GM18502 (cell line): Measurements from ENCODE around the gene TBP.
A peak's percentile ranks its signal among the peaks of the same experiment; 100 is the strongest.
"Not testable (repeated sequence)": the region's sequence is repeated elsewhere in the genome, so short reads cannot be mapped to it uniquely, and the experiment has no call there.

Experiments
- ATAC-seq: cut with Tn5 transposase; IDR thresholded peaks from one replicate; pipeline ENCODE4 v1.9.1; 2021; ENCODE audit warnings: mild to moderate bottlenecking; ENCODE audit not compliant: unreplicated experiment, poor library complexity

TBP gene

DNA sequence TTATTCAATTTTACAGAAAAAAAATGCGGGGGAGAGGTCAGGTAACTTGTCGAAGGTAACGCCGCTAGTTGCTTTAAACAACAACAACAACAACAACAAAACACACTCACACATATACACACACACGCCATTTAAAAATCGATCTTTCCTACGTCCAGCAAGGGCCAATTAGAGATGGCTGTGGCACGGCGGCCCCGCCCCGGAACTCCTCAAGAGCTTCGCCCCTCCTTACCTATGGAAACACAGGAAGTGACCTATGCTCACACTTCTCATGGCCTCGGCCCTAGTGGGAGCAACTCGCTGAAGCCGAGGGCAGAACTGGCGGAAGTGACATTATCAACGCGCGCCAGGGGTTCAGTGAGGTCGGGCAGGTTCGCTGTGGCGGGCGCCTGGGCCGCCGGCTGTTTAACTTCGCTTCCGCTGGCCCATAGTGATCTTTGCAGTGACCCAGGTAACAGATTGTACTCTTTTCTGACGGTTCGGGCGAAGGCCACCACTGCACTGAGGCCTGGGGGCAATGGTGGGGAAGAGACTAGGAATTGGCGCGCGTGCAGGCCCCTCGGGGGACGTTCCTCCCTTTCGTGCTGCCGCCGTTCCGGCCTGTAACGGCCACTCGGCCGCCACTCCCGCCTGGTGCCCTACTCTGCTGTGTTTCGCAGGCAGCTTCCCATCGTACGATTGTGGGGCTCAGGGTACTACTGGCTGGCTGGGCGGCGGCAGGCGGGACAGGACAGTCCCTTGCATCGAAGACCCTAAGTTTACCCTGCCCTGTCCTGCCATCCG is at the start of gene TBP:
Gene TBP (plus strand): TSS at position 357 of the 783 bp plus-strand sequence. CDS start 2,661 bp downstream, outside the sequence.
- ATAC-seq, result peak; percentile 95

DNA sequence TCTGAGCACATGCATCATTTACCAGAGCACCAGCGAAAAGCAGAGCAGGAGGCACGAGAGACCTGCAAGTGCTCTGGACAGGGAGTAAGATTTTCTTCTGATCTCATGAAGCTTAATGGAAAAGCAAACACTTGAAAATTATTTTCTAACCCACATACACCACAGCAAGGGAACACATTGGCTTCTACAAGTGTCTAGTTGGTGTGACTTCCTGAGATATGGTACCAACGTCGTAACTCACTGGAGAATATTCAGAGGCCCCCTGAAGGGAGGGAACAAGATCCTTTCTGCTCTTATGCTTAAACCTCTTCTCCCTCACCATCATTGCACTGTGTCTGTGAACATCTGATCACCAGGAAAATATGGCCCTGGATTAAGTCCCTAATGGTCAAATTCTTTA is 49.7 kb upstream of the TBP start:
- ATAC-seq, result no peak

GRCh38 chr6:170505306-170505705 is 48.9 kb upstream of the TBP start:
- no peak for ATAC-seq

- no peak for ATAC-seq
These were observed 47.7 kb upstream of the TBP start for GRCh38 chr6:170506446-170506845.

DNA sequence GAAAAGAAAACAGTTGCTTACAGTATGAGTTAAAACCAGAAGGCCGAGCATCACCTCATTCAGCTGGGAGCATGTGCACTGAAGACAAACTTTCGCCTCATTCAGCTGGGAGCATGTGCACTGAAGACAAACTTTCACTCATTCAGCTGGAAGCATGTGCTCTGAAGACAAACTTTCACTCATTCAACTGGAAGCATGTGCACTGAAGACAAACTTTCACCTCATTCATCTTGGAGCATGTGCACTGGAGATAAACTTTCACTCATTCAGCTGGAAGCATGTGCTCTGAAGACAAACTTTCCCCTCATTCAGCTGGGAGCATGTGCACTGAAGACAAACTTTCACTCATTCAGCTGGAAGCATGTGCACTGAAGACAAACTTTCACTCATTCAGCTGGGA is 46.4 kb upstream of the TBP start:
- ATAC-seq, result not testable (repeated sequence)

DNA sequence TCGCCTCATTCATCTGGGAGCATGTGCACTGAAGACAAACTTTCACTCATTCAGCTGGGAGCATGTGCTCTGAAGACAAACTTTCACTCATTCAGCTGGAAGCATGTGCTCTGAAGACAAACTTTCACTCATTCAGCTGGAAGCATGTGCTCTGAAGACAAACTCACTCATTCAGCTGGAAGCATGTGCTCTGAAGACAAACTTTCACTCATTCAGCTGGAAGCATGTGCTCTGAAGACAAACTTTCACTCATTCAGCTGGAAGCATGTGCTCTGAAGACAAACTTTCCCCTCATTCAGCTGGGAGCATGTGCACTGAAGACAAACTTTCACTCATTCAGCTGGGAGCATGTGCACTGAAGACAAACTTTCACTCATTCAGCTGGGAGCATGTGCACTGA is 45.9 kb upstream of the TBP start:
- ATAC-seq, result not testable (repeated sequence)

GRCh38 chr6:170508892-170509722 is 45.1 kb upstream of the TBP start:
- ATAC-seq, result not testable (repeated sequence)

GRCh38 chr6:170509723-170510018 is 44.5 kb upstream of the TBP start:
- no peak for ATAC-seq

DNA sequence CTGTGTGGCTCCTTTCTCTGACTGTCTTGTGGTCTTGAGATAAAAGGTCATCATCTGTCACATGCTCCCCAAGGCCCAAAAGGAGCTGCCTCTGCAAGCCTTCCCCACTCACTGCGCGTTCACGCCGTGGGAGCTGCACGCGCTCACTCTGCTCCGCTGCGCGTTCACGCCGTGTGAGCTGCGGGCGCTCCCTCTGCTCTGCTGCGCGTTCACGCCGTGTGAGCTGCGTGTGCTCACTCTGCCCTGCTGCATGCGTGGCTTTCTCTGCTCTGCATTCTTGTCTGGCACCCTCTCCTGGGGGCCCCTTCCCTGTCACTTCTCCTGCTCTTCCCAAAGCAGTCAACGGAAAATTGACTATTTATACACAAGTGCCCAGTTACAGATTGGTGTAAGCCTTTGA is 43.5 kb upstream of the TBP start:
- no peak for ATAC-seq

GRCh38 chr6:170512249-170512648 is 41.9 kb upstream of the TBP start:
- ATAC-seq, result no peak

- no peak for ATAC-seq
These were observed 39.3 kb upstream of the TBP start for GRCh38 chr6:170514908-170515307.

GRCh38 chr6:170516783-170517616 is 37.2 kb upstream of the TBP start:
- ATAC-seq, result peak; percentile 95

DNA sequence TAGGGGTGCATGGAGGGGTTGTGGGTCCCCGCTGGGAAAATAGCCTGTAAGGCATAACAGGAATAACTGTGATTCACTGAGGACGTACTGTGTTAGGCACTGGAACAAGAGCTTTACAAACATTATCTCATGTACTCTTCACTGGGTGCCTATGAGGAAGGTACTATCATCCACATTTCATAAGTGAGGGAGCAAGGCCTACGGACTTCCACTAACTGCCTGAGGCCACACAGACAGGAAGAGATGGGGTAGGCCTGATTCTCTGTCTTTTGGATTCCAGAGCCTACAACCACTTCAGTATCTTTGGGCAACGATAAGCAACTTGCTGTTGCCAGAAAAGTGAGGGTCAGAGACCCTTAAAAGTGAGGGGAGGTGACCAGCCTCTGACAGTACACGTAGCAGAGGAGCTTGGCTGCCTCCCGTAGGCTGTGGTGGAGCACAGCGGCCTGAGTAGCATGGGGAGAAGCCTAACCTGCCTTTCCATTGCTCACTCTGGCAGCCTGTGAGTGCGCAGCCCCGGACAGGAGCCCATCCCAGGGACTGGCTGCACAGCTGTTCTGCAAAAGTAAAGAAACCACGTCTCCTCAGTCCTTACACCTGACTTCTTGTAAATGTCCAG is 31.5 kb upstream of the TBP start:
- ATAC-seq, result no peak

DNA sequence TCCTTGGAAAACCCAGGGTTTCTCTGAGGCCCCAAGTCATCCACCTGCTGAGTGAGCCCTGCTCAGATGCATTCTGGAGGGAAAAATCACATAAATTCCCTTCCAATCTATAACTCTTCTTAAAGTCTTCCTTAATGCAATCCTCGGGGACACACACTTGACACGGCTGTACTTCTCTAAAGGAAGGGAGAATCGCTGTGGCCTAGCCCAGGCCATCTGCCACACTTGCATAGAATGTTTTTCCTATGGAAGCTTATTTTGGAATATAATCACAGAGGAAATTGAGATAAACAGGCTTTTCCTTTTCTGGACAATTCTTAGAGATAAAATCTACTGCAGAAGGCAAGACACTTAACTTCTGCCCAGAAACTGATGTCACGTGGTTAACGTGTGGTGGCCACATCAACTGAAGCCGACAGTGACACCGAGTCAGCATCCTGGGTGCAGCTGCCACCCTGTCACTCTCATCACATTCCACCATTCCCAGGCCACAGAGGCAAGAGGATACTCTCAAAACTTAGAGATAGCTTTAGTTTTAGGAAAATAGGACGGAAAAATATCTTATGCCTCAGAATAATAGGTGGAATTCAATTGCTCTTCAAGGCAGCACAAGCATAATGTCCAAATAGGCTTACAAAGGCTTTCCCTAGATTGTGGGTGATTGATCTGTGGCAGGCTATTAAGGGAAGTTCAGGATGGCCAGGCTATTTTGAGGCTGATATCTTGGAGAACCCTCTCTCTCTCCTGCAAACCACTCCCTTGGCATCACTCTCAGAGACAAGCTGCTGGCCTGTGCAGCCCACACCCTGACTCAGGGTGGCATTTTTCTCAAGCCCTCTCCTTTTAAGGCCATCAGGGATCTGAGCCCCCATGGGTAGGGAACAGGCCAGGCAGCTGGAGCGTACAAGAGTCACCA is 30.7 kb upstream of the TBP start:
- ATAC-seq, result no peak

DNA sequence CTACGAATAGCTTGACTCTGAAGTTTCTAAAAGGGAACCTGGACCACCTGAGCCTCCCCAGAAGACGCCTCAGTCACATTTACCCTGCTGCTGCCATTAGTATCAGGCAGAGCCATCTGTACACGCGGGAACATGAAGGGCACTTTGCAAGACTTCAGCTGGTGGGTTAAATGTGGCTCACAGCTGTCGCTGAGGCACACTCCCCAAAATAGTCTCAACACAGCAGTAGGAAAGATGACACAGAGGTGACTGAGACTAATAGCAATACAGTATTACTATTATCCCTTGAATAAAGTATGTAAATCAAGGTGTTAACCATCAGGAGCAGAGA is 30.0 kb upstream of the TBP start:
- ATAC-seq, result no peak

DNA sequence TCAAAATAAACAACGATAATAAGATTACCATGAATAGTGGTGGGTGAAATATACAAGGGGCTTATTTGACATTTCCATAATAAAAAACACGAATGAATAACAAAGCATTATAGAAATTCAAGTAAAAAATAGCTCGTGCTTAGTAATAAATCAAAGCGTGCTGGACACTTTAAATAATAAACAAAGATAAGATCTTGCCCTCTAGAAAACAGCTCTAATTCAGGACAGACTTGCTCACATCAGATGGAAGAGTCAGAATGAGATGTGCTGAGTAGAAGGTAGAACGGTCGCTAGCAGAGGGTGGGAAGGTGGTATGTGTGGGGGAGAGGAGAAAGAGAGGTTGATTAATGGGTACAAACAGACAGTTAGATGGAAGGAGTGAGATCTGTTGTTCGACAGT is 28.4 kb upstream of the TBP start:
- ATAC-seq, result no peak

- ATAC-seq, result not testable (repeated sequence)
These were observed 26.2 kb upstream of the TBP start for GRCh38 chr6:170527995-170528394.

DNA sequence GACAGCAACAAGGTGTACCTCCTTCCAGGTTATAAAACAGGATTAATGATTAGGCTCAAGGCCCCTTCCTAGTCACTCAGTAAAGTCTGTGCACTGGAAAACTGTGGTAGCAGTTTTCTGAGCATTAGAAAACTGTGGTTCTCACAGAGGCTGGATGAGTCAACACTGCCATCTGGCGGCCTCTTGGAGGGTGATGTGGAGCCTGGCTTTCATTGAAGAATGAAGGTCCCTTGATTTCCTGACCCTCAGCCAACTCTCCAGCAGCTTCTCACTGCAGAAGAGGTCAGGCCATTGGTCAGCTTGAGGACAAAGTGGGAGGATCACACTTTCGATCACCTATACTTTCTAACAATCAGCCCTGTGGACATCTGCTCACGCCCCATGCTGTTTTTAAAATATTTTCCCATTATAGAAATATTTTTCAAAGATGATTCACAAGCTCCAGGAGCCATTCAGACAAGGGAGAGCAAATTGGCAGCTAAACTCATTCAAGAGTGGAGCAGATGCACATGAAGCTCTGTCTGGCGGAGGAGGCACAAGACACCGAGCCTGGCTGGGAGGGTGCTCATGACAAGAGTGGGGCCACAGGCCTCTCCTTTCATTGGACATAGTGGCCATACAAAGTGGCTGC is 24.2 kb upstream of the TBP start:
- peak; percentile 84 for ATAC-seq

DNA sequence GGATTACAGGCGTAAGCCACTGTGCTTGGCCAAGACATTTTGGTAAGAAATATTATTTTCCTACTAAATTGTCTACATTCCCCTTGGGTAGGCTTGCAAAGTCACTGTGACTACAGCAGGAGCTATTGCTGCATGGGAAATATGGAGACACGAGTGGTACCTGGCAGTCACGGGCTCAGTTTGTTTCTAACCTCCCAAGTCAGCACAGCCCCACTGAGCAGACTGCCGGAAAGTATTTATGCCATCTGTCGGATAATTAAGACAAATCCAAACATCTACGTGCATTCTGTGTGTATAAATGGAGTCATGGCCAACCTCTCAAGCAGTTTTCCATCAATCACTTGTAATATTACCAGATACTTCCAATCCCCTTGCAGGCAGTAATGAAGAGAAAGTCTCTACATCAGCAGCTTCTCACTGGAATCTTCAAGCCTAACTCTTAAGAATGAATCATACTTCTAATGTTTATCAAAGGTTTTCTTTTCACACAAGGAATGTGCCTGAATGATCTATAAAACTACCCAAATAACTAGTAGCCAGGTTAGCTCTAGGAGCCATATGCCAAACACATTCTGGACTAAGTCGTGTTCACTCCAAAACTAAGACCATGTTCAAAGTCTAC is 21.2 kb upstream of the TBP start:
- ATAC-seq, result no peak
